Neural progenitor cell (in vitro differentiated cells): ENCODE measurements around the gene ELMO1.

Source experiments
- EZH2 ChIP-seq: fragments of 200-600 bp; sonication (generic); IDR thresholded peaks from 2 replicates; pipeline ENCODE4 v1.6.1; 2017; ENCODE audit warnings: antibody characterized with exemption, mild to moderate bottlenecking, moderate library complexity
- TF ChIP-seq, protein P1 (sequence below): fragments of 200-600 bp; sonication (generic); IDR thresholded peaks from 2 replicates; pipeline ENCODE4 v1.5.1; 2017; ENCODE audit warnings: antibody characterized with exemption, mild to moderate bottlenecking

DNA sequence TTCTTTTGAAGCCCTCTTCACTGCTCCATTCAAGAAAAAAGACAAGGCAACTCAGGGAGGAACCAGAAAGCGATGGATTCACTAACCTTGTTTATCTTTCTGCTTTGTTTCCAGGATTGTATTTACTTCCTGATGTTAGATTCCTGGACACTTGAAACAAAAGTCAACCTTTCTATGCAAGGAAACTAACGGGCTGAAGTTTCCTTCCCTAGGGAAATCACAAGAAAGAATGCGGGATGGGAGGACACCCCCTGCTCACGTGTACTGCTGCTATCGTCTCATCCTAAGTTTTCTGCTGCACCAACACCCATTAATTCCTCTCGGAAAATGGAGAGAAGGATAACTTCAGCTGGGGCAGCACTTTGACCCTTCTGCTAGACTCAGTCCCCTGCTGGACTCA lies 50.3 kb downstream of the ELMO1 start:
- TF ChIP-seq, protein P1, sequence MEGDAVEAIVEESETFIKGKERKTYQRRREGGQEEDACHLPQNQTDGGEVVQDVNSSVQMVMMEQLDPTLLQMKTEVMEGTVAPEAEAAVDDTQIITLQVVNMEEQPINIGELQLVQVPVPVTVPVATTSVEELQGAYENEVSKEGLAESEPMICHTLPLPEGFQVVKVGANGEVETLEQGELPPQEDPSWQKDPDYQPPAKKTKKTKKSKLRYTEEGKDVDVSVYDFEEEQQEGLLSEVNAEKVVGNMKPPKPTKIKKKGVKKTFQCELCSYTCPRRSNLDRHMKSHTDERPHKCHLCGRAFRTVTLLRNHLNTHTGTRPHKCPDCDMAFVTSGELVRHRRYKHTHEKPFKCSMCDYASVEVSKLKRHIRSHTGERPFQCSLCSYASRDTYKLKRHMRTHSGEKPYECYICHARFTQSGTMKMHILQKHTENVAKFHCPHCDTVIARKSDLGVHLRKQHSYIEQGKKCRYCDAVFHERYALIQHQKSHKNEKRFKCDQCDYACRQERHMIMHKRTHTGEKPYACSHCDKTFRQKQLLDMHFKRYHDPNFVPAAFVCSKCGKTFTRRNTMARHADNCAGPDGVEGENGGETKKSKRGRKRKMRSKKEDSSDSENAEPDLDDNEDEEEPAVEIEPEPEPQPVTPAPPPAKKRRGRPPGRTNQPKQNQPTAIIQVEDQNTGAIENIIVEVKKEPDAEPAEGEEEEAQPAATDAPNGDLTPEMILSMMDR, result no peak
- no peak for TF ChIP-seq EZH2
